CD4-positive, alpha-beta T cell (primary cell): ENCODE data around the gene SLC39A8. TPM values are rescaled to one million over a fixed set of nuclear protein-coding genes. Genes with fewer than 3 reads are reported as not detected.

ENCODE experiments used
- ATAC-seq: fragments of 200-7000 bp; cut with Tn5 transposase; one replicate; pipeline ENCODE4 v1.10.0; 2022; ENCODE audit warnings: mild to moderate bottlenecking; ENCODE audit not compliant: poor library complexity
- CTCF ChIA-PET: fragments of 350-600 bp; sonication (Branson Sonifier 250); formaldehyde crosslinking; loops from one replicate; lab custom pipeline; 2021; ENCODE audit warnings: antibody characterized with exemption, inconsistent platforms; lab: Charles Lee
- POLR2A ChIA-PET: fragments of 350-600 bp; sonication (Branson Sonifier 250); formaldehyde crosslinking; loops from one replicate; lab custom pipeline; 2021; ENCODE audit warnings: antibody characterized with exemption, inconsistent platforms; lab: Charles Lee
- DNase-seq, 14 experiments: peaks; one replicate each; pipeline ENCODE4 v3.0.0-alpha.2; 2013 to 2020; ENCODE audit warnings: mixed read lengths in 2 of 14
- H3K27ac ChIP-seq, 2 donors: one replicate each; pipeline versions ENCODE4 v1.5.1 to v1.7.0; 2013; ENCODE audit warnings: low read length in 2 of 2, low read depth in 1 of 2, mild to moderate bottlenecking in 1 of 2
- H3K27me3 ChIP-seq, 2 experiments: 1 replicate in 1 of 2; 2 replicates in 1 of 2; pipeline versions ENCODE4 v1.6.1 to v1.7.0; 2013; ENCODE audit warnings: low read length in 2 of 2, control low read depth in 1 of 2, mild to moderate bottlenecking in 1 of 2, moderate library complexity in 1 of 2; ENCODE audit not compliant: insufficient read depth in 2 of 2, control insufficient read depth in 1 of 2
- H3K36me3 ChIP-seq: one replicate; pipeline ENCODE4 v1.6.1; 2013; ENCODE audit warnings: low read length, control low read depth; ENCODE audit not compliant: insufficient read depth
- H3K4me1 ChIP-seq: one replicate; pipeline ENCODE4 v1.6.1; 2013; ENCODE audit warnings: low read length, control low read depth; ENCODE audit not compliant: insufficient read depth
- H3K4me3 ChIP-seq: one replicate; pipeline ENCODE4 v1.5.1; 2013; ENCODE audit warnings: mild to moderate bottlenecking, low read length, moderate library complexity
- H3K9me3 ChIP-seq, 2 experiments: 1 replicate in 1 of 2; 2 replicates in 1 of 2; pipeline versions ENCODE4 v1.6.1 to v1.7.0; 2013; ENCODE audit warnings: low read length in 2 of 2, mild to moderate bottlenecking in 2 of 2, control low read depth in 1 of 2, moderate library complexity in 1 of 2; ENCODE audit not compliant: control insufficient read depth in 1 of 2, insufficient read depth in 1 of 2
- H3K27ac Mint-ChIP-seq: one replicate; pipeline ENCODE4 v1.8.0; 2020; ENCODE audit warnings: mixed read lengths
- H3K27me3 Mint-ChIP-seq: one replicate; pipeline ENCODE4 v1.8.0; 2021; ENCODE audit warnings: mixed read lengths
- H3K36me3 Mint-ChIP-seq: one replicate; pipeline ENCODE4 v1.8.0; 2021; ENCODE audit warnings: low read depth, mixed read lengths
- H3K4me1 Mint-ChIP-seq: one replicate; pipeline ENCODE4 v1.8.0; 2021; ENCODE audit warnings: low read depth, mixed read lengths
- H3K4me3 Mint-ChIP-seq: one replicate; pipeline ENCODE4 v1.8.0; 2020; ENCODE audit warnings: mild to moderate bottlenecking, mixed read lengths
- H3K9me3 Mint-ChIP-seq: one replicate; pipeline ENCODE4 v1.8.0; 2020; ENCODE audit warnings: mixed read lengths
- intact Hi-C, 2 experiments: fragments of 100-400 bp; cut with DNase I in 1 of 2; cut with micrococcal nuclease in 1 of 2; formaldehyde crosslinking; loops; one replicate each; pipeline versions ENCODE4 v1.15.1 to v1.9.0; 2023 to 2025; cut with DNase I, micrococcal nuclease
- total RNA-seq, 174 experiments: library from RNA in 2 of 174; stranded (reverse) in 2 of 174; gene quantifications; one replicate each; pipeline ENCODE4 v1.2.3 and lab custom pipeline; 2021 to 2026
- TF ChIP-seq, protein P1 (sequence below): fragments of 200-600 bp; IDR thresholded peaks from one replicate; pipeline ENCODE4 v1.8.0; 2022; ENCODE audit warnings: antibody characterized with exemption, mild to moderate bottlenecking

Gene SLC39A8
- total RNA-seq, 2 experiments from 2014 or later = 17.9 to 18.0 TPM

DNA sequence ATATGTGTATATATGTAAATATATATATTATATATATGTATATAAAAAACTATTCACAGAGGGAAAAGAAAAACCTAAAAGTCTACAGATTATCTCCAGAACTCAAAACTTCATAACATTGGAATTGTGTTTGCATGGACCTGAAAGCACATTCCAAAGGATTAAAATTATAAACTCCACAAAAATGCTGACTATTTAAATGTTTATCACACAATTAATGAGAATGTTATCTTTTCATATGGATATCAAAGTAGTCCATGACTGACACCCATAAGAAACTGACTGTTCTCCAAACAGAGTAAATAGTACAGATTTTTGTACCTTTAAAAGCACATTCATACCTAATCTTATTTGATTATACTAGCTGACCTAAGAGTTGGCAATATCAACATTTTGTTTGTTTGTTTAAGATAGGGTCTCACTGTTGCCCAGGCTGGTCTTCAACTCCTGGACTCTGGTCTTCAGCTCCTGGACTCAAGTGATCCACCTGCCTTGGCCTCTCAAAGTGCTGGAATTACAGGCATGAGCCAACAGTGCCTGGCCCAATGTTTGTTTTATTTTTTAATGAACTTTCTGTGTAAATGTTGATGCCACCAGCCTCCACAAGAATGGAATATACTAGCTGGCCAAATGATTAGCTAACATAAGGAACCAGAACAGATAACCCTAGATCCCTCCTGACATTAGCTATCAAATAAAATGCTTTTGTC, 50.0 kb downstream of the SLC39A8 start:
- H3K4me3 ChIP-seq = no peak overlapping the region
- no peaks in the 10 kb centered on the region for H3K4me1 ChIP-seq
- ATAC-seq (no peak), DNase-seq (no peak)
- H3K27ac Mint-ChIP-seq = no peak overlapping the region
- H3K9me3 Mint-ChIP-seq = no peaks in the 10 kb centered on the region
- no peak overlapping the region for H3K4me3 Mint-ChIP-seq
- no peaks in the 10 kb centered on the region for H3K9me3 ChIP-seq
- H3K36me3 Mint-ChIP-seq = peaks cover 55% of the 10 kb centered on the region
- POLR2A ChIA-PET = no interaction called here
- H3K27me3 ChIP-seq = no peaks in the 10 kb centered on the region
- TF ChIP-seq, protein P1, sequence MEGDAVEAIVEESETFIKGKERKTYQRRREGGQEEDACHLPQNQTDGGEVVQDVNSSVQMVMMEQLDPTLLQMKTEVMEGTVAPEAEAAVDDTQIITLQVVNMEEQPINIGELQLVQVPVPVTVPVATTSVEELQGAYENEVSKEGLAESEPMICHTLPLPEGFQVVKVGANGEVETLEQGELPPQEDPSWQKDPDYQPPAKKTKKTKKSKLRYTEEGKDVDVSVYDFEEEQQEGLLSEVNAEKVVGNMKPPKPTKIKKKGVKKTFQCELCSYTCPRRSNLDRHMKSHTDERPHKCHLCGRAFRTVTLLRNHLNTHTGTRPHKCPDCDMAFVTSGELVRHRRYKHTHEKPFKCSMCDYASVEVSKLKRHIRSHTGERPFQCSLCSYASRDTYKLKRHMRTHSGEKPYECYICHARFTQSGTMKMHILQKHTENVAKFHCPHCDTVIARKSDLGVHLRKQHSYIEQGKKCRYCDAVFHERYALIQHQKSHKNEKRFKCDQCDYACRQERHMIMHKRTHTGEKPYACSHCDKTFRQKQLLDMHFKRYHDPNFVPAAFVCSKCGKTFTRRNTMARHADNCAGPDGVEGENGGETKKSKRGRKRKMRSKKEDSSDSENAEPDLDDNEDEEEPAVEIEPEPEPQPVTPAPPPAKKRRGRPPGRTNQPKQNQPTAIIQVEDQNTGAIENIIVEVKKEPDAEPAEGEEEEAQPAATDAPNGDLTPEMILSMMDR = no peak
- H3K27me3 Mint-ChIP-seq = no peaks in the 10 kb centered on the region
- peaks cover 9% of the 10 kb centered on the region for H3K36me3 ChIP-seq
- CTCF ChIA-PET = no interaction called here
- H3K4me1 Mint-ChIP-seq = no peaks in the 10 kb centered on the region
- H3K27ac ChIP-seq = no peak overlapping the region
- intact Hi-C loops = no loop called here

DNA sequence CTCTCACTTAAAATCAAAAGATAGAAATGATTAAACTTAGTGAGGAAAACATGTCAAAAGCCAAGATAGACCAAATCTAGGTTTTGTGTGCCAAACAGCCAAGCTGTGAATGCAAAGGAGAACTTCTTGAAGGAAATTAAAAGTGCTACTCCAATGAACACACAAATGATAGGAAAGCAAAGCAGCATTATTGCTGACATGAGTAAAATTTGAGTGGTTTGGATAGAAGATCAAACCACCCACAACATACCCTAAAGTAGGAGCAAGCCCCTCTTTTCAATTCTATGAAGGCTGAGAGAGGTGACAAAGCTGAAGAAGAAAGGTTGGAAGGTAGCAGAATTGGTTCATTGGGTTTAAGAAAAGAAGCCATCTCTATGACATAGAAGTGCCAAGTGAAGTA, 56.8 kb downstream of the SLC39A8 start:
- H3K4me1 Mint-ChIP-seq = no peaks in the 10 kb centered on the region
- no peak overlapping the region for H3K27ac ChIP-seq
- H3K4me1 ChIP-seq = no peaks in the 10 kb centered on the region
- no peaks in the 10 kb centered on the region for H3K27me3 Mint-ChIP-seq
- DNase-seq (no peak), ATAC-seq (no peak)
- CTCF ChIA-PET = no interaction called here
- H3K27ac Mint-ChIP-seq = no peak overlapping the region
- H3K4me3 Mint-ChIP-seq = no peak overlapping the region
- POLR2A ChIA-PET = no interaction called here
- no peak overlapping the region for H3K4me3 ChIP-seq
- H3K9me3 Mint-ChIP-seq = no peaks in the 10 kb centered on the region
- TF ChIP-seq, protein P1 = no peak
- H3K9me3 ChIP-seq = no peaks in the 10 kb centered on the region
- H3K36me3 Mint-ChIP-seq = peaks cover 52% of the 10 kb centered on the region
- H3K27me3 ChIP-seq = no peaks in the 10 kb centered on the region
- intact Hi-C loops = no loop called here
- H3K36me3 ChIP-seq = no peaks in the 10 kb centered on the region

DNA sequence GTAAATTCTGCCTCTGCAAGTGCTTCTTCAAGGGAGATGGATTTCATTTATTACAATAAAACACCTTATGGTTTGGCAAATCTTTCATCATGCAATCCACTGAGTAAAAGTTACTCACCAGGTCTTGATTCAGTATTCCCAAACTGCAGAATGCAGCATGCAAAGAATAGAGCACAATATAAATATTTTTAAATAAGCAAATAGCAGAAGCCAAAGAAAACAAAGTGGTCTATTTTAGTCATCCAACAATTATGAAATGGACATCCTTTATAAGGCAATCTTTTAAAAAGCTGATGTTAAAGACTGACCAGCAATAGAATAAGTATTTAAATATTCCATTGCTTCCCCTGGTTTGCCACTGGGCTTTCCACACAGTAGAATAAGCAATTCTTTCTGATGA, 59.5 kb downstream of the SLC39A8 start:
- Mint-ChIP-seq H3K9me3 (no peaks in the 10 kb centered on the region), H3K27ac (no peak overlapping the region), H3K27me3 (no peaks in the 10 kb centered on the region), H3K36me3 (peaks cover 44% of the 10 kb centered on the region), H3K4me3 (no peak overlapping the region), H3K4me1 (no peaks in the 10 kb centered on the region)
- no peaks in the 10 kb centered on the region for H3K27me3 ChIP-seq
- no peak overlapping the region for H3K4me3 ChIP-seq
- ATAC-seq = no peak
- no peaks in the 10 kb centered on the region for H3K9me3 ChIP-seq
- no peak overlapping the region for H3K27ac ChIP-seq
- intact Hi-C loops = no loop called here
- H3K36me3 ChIP-seq = no peaks in the 10 kb centered on the region
- TF ChIP-seq, protein P1 = no peak
- H3K4me1 ChIP-seq = no peaks in the 10 kb centered on the region
- DNase-seq = no peak
- CTCF ChIA-PET = no interaction called here
- POLR2A ChIA-PET = no interaction called here
